IMR-90 (cell line): Measurements from ENCODE around the gene RAB18. TPM values are rescaled to one million over a fixed set of nuclear protein-coding genes. Genes with fewer than 3 reads are reported as not detected.

Experiments
- ATAC-seq: fragments of 200-7000 bp; cut with Tn5 transposase; 2 replicates; pipeline ENCODE4 v1.9.1; 2020; ENCODE audit warnings: low read depth, mild to moderate bottlenecking, moderate library complexity
- BruUV-seq: library from RNA; stranded (reverse); fragments of 400-500 nt; replicated peaks from 2 replicates; lab custom pipeline; 2021; lab: Mats Ljungman, UMichigan
- CTCF ChIA-PET: fragments of 300-600 bp; formaldehyde crosslinking; extraction: SDS; loops from one replicate; lab custom pipeline; 2021; ENCODE audit warnings: antibody characterized with exemption; lab: Yijun Ruan, JAX
- POLR2A ChIA-PET: fragments of 300-600 bp; sonication (Branson Sonifier 250); formaldehyde crosslinking; loops from one replicate; lab custom pipeline; 2022; ENCODE audit warnings: antibody characterized with exemption; ENCODE audit not compliant: unreplicated experiment; lab: Charles Lee
- DNase-seq: peaks from one replicate; pipeline ENCODE4 v3.0.0; 2013
- H2AFZ ChIP-seq: replicated peaks from 2 replicates; pipeline ENCODE3; 2013; ENCODE audit warnings: low read length, mild to moderate bottlenecking; ENCODE audit not compliant: poor library complexity
- H2AK5ac ChIP-seq: 2 replicates; pipeline ENCODE4 v1.6.1; 2013; ENCODE audit warnings: low read depth, low read length, inconsistent platforms
- H2AK9ac ChIP-seq: replicated peaks from 2 replicates; pipeline ENCODE3; 2013; ENCODE audit warnings: mild to moderate bottlenecking, low read depth, low read length, moderate library complexity; ENCODE audit not compliant: poor library complexity
- H2BK120ac ChIP-seq: 2 replicates; pipeline ENCODE4 v1.6.1; 2013; ENCODE audit warnings: low read depth, low read length, inconsistent platforms
- H2BK15ac ChIP-seq: 3 replicates; pipeline ENCODE4 v1.6.1; 2013; ENCODE audit warnings: low read depth, low read length, inconsistent platforms
- H2BK20ac ChIP-seq: 2 replicates; pipeline ENCODE4 v1.6.1; 2013; ENCODE audit warnings: low read depth, mild to moderate bottlenecking, inconsistent platforms, low read length, moderate library complexity
- H2BK5ac ChIP-seq: 2 replicates; pipeline ENCODE4 v1.6.1; 2013; ENCODE audit warnings: mild to moderate bottlenecking, low read depth, low read length, inconsistent platforms; ENCODE audit not compliant: poor library complexity, severe bottlenecking
- H3K14ac ChIP-seq: replicated peaks from 2 replicates; pipeline ENCODE4 v1.6.1; 2013; ENCODE audit warnings: low read depth, low read length, inconsistent platforms
- H3K18ac ChIP-seq: 2 replicates; pipeline ENCODE4 v1.6.1; 2013; ENCODE audit warnings: low read depth, low read length, control low read depth
- H3K23ac ChIP-seq: 2 replicates; pipeline ENCODE4 v1.6.1; 2013; ENCODE audit warnings: low read depth, low read length, inconsistent platforms
- H3K27ac ChIP-seq: 2 replicates; pipeline ENCODE4 v1.5.1; 2013; ENCODE audit warnings: mild to moderate bottlenecking, control low read depth, low read length; ENCODE audit not compliant: insufficient read depth
- H3K27me3 ChIP-seq: 2 replicates; pipeline ENCODE4 v1.6.1; 2013; ENCODE audit warnings: low read length; ENCODE audit not compliant: control insufficient read depth, insufficient read depth
- H3K36me3 ChIP-seq: 2 replicates; pipeline ENCODE4 v1.6.1; 2013; ENCODE audit warnings: low read length, mixed read lengths; ENCODE audit not compliant: control insufficient read depth, insufficient read depth
- H3K4ac ChIP-seq: 2 replicates; pipeline ENCODE4 v1.6.1; 2013; ENCODE audit warnings: low read depth, low read length, inconsistent platforms
- H3K4me1 ChIP-seq: 2 replicates; pipeline ENCODE4 v1.6.1; 2013; ENCODE audit warnings: low read length, mixed read lengths; ENCODE audit not compliant: control insufficient read depth, insufficient read depth
- H3K4me2 ChIP-seq: 2 replicates; pipeline ENCODE4 v1.6.1; 2013; ENCODE audit warnings: low read depth, mild to moderate bottlenecking, control low read depth, low read length, moderate library complexity
- H3K4me3 ChIP-seq: 2 replicates; pipeline ENCODE4 v1.5.1; 2013; ENCODE audit warnings: low read depth, mild to moderate bottlenecking, control low read depth, low read length, moderate library complexity; ENCODE audit not compliant: insufficient read depth
- H3K56ac ChIP-seq: 2 replicates; pipeline ENCODE4 v1.6.1; 2013; ENCODE audit warnings: low read length, inconsistent platforms; ENCODE audit not compliant: insufficient read depth; ENCODE audit errors: extremely low read depth
- H3K79me1 ChIP-seq, 2 experiments: 2 replicates each; pipeline ENCODE4 v1.6.1; 2013; ENCODE audit warnings: low read length in 2 of 2, inconsistent platforms in 1 of 2, low read depth in 1 of 2
- H3K9ac ChIP-seq: 2 replicates; pipeline ENCODE4 v1.6.1; 2013; ENCODE audit warnings: low read depth, low read length, control low read depth
- H3K9me1 ChIP-seq: 2 replicates; pipeline ENCODE4 v1.6.1; 2013; ENCODE audit warnings: low read length, inconsistent platforms; ENCODE audit not compliant: insufficient read depth
- H3K9me3 ChIP-seq: 2 replicates; pipeline ENCODE4 v1.6.1; 2013; ENCODE audit warnings: low read length; ENCODE audit not compliant: control insufficient read depth, insufficient read depth
- H4K20me1 ChIP-seq: 2 replicates; pipeline ENCODE4 v1.6.1; 2013; ENCODE audit warnings: low read length, inconsistent platforms; ENCODE audit not compliant: insufficient read depth
- H4K5ac ChIP-seq: 2 replicates; pipeline ENCODE4 v1.6.1; 2013; ENCODE audit warnings: mild to moderate bottlenecking, low read depth, low read length, control low read depth
- H4K8ac ChIP-seq, 2 experiments: 2 replicates each; pipeline ENCODE4 v1.6.1; 2013; ENCODE audit warnings: low read depth in 2 of 2, low read length in 2 of 2, control low read depth in 1 of 2, inconsistent platforms in 1 of 2
- H4K91ac ChIP-seq: 2 replicates; pipeline ENCODE4 v1.6.1; 2013; ENCODE audit warnings: low read depth, low read length, inconsistent platforms; ENCODE audit not compliant: insufficient read depth
- BHLHE40 ChIP-seq: fragments of 150-350 bp; IDR thresholded peaks from 2 replicates; pipeline ENCODE4 v1.6.1; 2016; ENCODE audit warnings: mild to moderate bottlenecking, low read depth, low read length
- CHD1 ChIP-seq: IDR thresholded peaks from 2 replicates; pipeline ENCODE4 v1.6.1; 2012; ENCODE audit warnings: low read depth, low read length, improper control_type of control experiment
- CTCF ChIP-seq: conservative IDR thresholded peaks from 2 replicates; pipeline ENCODE4 v1.5.1; 2012; ENCODE audit warnings: mild to moderate bottlenecking, low read depth, low read length, improper control_type of control experiment
- ELK1 ChIP-seq: fragments of 150-350 bp; IDR thresholded peaks from 2 replicates; pipeline ENCODE4 v1.6.1; 2016; ENCODE audit warnings: low read depth, mild to moderate bottlenecking, low read length, moderate library complexity, borderline replicate concordance
- MAFK ChIP-seq: IDR thresholded peaks from 2 replicates; pipeline ENCODE4 v1.6.1; 2012; ENCODE audit warnings: low read depth, low read length, improper control_type of control experiment
- MXI1 ChIP-seq: IDR thresholded peaks from 2 replicates; pipeline ENCODE4 v1.6.1; 2012; ENCODE audit warnings: low read depth, mild to moderate bottlenecking, low read length, moderate library complexity, borderline replicate concordance
- NFE2L2 ChIP-seq: fragments of 150-350 bp; IDR thresholded peaks from 2 replicates; pipeline ENCODE4 v1.6.1; 2016; ENCODE audit warnings: low read depth, mild to moderate bottlenecking, low read length
- USF2 ChIP-seq: fragments of 150-350 bp; IDR thresholded peaks from 2 replicates; pipeline ENCODE4 v1.6.1; 2017; ENCODE audit warnings: mild to moderate bottlenecking, antibody characterized with exemption, low read length, low read depth
- WGBS, 2 experiments: methylation state at CpG; one replicate each; pipeline versions ENCODE4 v1.1.5 to v1.1.7; 2013; ENCODE audit warnings: missing lambda C conversion rate in 2 of 2; ENCODE audit not compliant: insufficient read length in 1 of 2; ENCODE audit errors: extremely low coverage in 2 of 2; 5-methylcytosine and 5-hydroxymethylcytosine counted together
- dilution Hi-C: fragments of 300-500 bp; cut with HindIII; formaldehyde crosslinking; loops from one replicate; pipeline ENCODE4 v1.14.3; 2018; ENCODE audit warnings: low sequenced_read_pairs; ENCODE audit not compliant: unreplicated experiment
- in situ Hi-C: fragments of 300-500 bp; cut with MboI; formaldehyde crosslinking; loops from 3 replicates; pipeline ENCODE4 v1.14.3; 2019; ENCODE audit warnings: low sequenced_read_pairs, inconsistent platforms, mixed read lengths
- intact Hi-C: fragments of 100-400 bp; cut with micrococcal nuclease; formaldehyde crosslinking; loops from 2 replicates; pipeline ENCODE4 v1.10.0; 2022
- polyA plus RNA-seq, 3 experiments: library from polyadenylated mRNA; depleted of rRNA; stranded (reverse); fragments of >200 nt; gene quantifications; 2 replicates each; pipeline ENCODE4 v1.2.3, GENCODE V29; 2012; ENCODE audit warnings: low replicate concordance in 1 of 3
- total RNA-seq: library from RNA; depleted of rRNA; stranded (reverse); fragments of >200 nt; gene quantifications from 2 replicates; pipeline ENCODE4 v1.2.3, GENCODE V29; 2012

The RAB18 gene
- total and polyA plus RNA-seq, 2 of the 4 experiments (the other 2 are of a cell fraction) = 17.6 to 38.8 TPM

GRCh38 chr10:27479016-27479415, 25.1 kb upstream of the RAB18 start:
- no peak overlapping the region for H3K4me2 ChIP-seq
- H4K5ac ChIP-seq = no peak overlapping the region
- H3K56ac ChIP-seq = no peak overlapping the region
- H3K18ac ChIP-seq = no peak overlapping the region
- DNase-seq (no peak), ATAC-seq (no peak)
- no peak overlapping the region for H2BK120ac ChIP-seq
- no peaks in the 10 kb centered on the region for H3K79me1 ChIP-seq
- H3K4ac ChIP-seq = no peak overlapping the region
- H2AFZ ChIP-seq = no peak overlapping the region
- CTCF ChIA-PET = no interaction called here
- H3K27me3 ChIP-seq = peaks cover 2% of the 10 kb centered on the region
- no peak overlapping the region for H2BK15ac ChIP-seq
- H2BK20ac ChIP-seq = no peak overlapping the region
- no peak overlapping the region for H3K14ac ChIP-seq
- in situ Hi-C loops (no loop called here), dilution Hi-C loops (no loop called here), intact Hi-C loops (no loop called here)
- H2AK9ac ChIP-seq = no peak overlapping the region
- POLR2A ChIA-PET = no interaction called here
- H3K23ac ChIP-seq = no peak overlapping the region
- no peak overlapping the region for H3K27ac ChIP-seq
- H3K4me1 ChIP-seq = no peaks in the 10 kb centered on the region; the same call in 1 of the 2 replicates
- no peak overlapping the region for H4K8ac ChIP-seq
- H3K36me3 ChIP-seq = no peaks in the 10 kb centered on the region
- no CpG with 5 or more reads among the region's 2 CpGs for WGBS, 2 experiments
- no peak overlapping the region for H3K4me3 ChIP-seq
- BruUV-seq = no TSS peak
- H3K9ac ChIP-seq = no peak overlapping the region
- no peak for TF ChIP-seq MAFK
- TF ChIP-seq USF2 = no peak
- TF ChIP-seq CTCF = no peak
- no peak for TF ChIP-seq NFE2L2
- no peak for TF ChIP-seq CHD1
- no peak for TF ChIP-seq BHLHE40
- TF ChIP-seq MXI1 = no peak
- no peak for TF ChIP-seq ELK1
- H4K91ac ChIP-seq = no peak overlapping the region
- H3K9me1 ChIP-seq = no peaks in the 10 kb centered on the region
- no peaks in the 10 kb centered on the region for H4K20me1 ChIP-seq
- H2AK5ac ChIP-seq = no peak overlapping the region
- H3K9me3 ChIP-seq = no peaks in the 10 kb centered on the region
- no peak overlapping the region for H2BK5ac ChIP-seq
